ENCODE data around the gene TNNC2. TPM values are rescaled to one million over a fixed set of nuclear protein-coding genes. Genes with fewer than 3 reads are reported as not detected.

TNNC2 gene
- total RNA-seq, 2 experiments from 2014 or later: 1.2 to 1.5 TPM

DNA sequence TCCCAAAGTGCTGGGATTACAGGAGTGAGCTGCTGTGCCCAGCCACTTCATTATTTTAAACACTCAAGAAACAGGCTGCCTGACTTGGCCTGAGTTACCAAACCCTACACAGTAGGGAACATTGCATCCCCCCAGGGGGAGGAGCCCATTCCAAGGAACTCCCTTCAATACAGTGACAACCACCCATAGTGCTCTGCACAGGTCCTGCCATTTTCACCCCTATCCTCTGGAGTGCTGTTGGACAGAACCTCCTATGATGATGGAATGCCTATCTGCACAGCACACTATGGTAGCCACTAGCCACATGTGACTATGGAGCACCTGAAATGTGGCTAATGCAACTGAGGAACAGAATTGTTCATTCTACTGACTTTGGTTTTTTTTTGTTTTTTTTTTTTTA lies 18.3 kb upstream of the TNNC2 start:
- Mint-ChIP-seq H3K36me3 (ENCODE audit: low read depth) (peaks cover 78% of the 10 kb centered on the region), H3K27me3 (no peaks in the 10 kb centered on the region), H3K4me1 (ENCODE audit: low read depth) (no peaks in the 10 kb centered on the region), H3K27ac (no peak overlapping the region), H3K9me3 (no peaks in the 10 kb centered on the region), H3K4me3 (no peak overlapping the region)
- Histone ChIP-seq H3K9me3 (ENCODE audit: control insufficient read depth in 1 of 2, insufficient read depth in 1 of 2, low read length in 2 of 2) (no peaks in the 10 kb centered on the region), H3K36me3 (ENCODE audit: insufficient read depth, low read length) (peaks cover 65% of the 10 kb centered on the region), H3K4me1 (ENCODE audit: insufficient read depth, low read length) (no peaks in the 10 kb centered on the region), H3K4me3 (ENCODE audit: low read length) (no peak overlapping the region), H3K27ac (ENCODE audit: low read depth in 1 of 2, low read length in 2 of 2) (no peak overlapping the region), H3K27me3 (ENCODE audit: control insufficient read depth in 1 of 2, insufficient read depth in 2 of 2, low read length in 2 of 2) (no peaks in the 10 kb centered on the region)
- intact Hi-C loops (cut with DNase I, micrococcal nuclease): no loop called here
- TF ChIP-seq, protein P1, sequence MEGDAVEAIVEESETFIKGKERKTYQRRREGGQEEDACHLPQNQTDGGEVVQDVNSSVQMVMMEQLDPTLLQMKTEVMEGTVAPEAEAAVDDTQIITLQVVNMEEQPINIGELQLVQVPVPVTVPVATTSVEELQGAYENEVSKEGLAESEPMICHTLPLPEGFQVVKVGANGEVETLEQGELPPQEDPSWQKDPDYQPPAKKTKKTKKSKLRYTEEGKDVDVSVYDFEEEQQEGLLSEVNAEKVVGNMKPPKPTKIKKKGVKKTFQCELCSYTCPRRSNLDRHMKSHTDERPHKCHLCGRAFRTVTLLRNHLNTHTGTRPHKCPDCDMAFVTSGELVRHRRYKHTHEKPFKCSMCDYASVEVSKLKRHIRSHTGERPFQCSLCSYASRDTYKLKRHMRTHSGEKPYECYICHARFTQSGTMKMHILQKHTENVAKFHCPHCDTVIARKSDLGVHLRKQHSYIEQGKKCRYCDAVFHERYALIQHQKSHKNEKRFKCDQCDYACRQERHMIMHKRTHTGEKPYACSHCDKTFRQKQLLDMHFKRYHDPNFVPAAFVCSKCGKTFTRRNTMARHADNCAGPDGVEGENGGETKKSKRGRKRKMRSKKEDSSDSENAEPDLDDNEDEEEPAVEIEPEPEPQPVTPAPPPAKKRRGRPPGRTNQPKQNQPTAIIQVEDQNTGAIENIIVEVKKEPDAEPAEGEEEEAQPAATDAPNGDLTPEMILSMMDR (IDR thresholded peaks at IDR 0.05): no peak
- DNase-seq (no peak), ATAC-seq (ENCODE audit: poor library complexity) (no peak)
- ChIA-PET POLR2A (no interaction called here), CTCF (no interaction called here)

DNA sequence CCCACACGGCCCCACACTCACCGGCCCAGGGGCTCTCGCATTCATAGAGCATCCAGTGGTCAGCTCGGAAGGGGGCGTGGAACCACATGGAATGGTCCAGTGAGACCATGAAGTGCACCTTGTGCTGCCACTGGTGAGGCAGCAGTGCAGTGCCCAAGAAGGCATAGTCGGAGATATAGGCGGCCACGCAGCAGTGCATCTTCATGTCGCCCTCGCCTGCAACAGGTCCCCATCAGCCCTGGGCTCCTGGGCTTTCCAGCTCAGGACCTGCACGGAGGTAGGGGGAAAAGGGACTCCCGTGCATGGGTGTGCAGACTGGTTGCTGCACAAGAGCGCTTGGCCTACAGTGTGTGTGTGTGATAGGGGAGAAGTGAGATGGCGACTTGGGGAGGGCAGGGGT lies 16.4 kb upstream of the TNNC2 start:
- peaks cover 61% of the 10 kb centered on the region for H3K36me3 Mint-ChIP-seq (ENCODE audit: low read depth)
- H3K4me3 ChIP-seq (ENCODE audit: low read length): no peak overlapping the region
- ChIA-PET CTCF (no interaction called here), POLR2A (no interaction called here)
- no peak for DNase-seq
- H3K9me3 ChIP-seq (ENCODE audit: control insufficient read depth in 1 of 2, insufficient read depth in 1 of 2, low read length in 2 of 2): no peaks in the 10 kb centered on the region
- H3K27me3 Mint-ChIP-seq: no peaks in the 10 kb centered on the region
- TF ChIP-seq, protein P1 (IDR thresholded peaks at IDR 0.05): no peak
- no peaks in the 10 kb centered on the region for H3K9me3 Mint-ChIP-seq
- H3K4me1 ChIP-seq (ENCODE audit: insufficient read depth, low read length): no peaks in the 10 kb centered on the region
- H3K27ac Mint-ChIP-seq: no peak overlapping the region
- no peak overlapping the region for H3K4me3 Mint-ChIP-seq
- H3K4me1 Mint-ChIP-seq (ENCODE audit: low read depth): no peaks in the 10 kb centered on the region
- H3K36me3 ChIP-seq (ENCODE audit: insufficient read depth, low read length): peaks cover 60% of the 10 kb centered on the region
- intact Hi-C loops (cut with DNase I, micrococcal nuclease): no loop called here
- no peaks in the 10 kb centered on the region for H3K27me3 ChIP-seq (ENCODE audit: control insufficient read depth in 1 of 2, insufficient read depth in 2 of 2, low read length in 2 of 2)
- H3K27ac ChIP-seq (ENCODE audit: low read depth in 1 of 2, low read length in 2 of 2): no peak overlapping the region
- ATAC-seq (ENCODE audit: poor library complexity): no peak

DNA sequence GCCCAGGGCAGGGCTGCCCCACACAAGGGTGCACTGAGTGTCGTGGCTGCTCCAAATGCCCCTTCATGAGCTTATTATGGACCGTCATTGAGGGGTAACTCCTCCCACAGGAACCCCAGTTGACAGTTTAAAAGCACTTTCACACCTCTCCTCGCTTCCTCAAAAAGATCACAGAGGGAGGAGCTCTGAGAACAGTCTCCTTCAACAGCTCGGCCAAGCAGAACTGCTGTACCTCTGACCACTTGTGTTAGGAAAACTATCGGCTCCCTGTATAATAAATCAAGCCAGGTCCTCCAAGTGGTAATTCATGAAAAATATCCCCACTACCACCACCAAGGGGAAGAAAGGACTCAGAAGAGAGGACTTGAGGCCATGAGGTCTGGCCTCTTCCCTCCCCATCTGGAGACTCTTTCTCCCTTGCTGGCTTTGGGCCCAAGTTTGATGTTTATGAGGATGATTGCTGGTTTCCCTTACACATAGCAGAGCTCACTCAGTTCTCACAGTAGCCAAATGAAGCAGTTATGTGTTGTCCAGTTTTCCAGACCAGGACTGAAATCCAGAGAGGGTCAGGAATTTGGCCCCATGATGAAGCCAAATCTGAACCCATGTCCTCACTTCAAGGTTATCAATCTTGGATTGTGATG lies 15.2 kb upstream of the TNNC2 start:
- DNase-seq (peak in 1 of 14 experiments; percentile 6), ATAC-seq (ENCODE audit: poor library complexity) (no peak)
- H3K36me3 Mint-ChIP-seq (ENCODE audit: low read depth): peaks cover 49% of the 10 kb centered on the region
- H3K9me3 Mint-ChIP-seq: no peaks in the 10 kb centered on the region
- POLR2A ChIA-PET: interaction anchor here (1.2 kb wide), 1 partner anchor 92 kb away, joined by 3 read pairs; the partner anchor contains the start of gene PCIF1
- TF ChIP-seq, protein P1 (IDR thresholded peaks at IDR 0.05): no peak
- Histone ChIP-seq H3K36me3 (ENCODE audit: insufficient read depth, low read length) (peaks cover 51% of the 10 kb centered on the region), H3K27ac (ENCODE audit: low read depth in 1 of 2, low read length in 2 of 2) (no peak overlapping the region), H3K4me1 (ENCODE audit: insufficient read depth, low read length) (no peaks in the 10 kb centered on the region), H3K9me3 (ENCODE audit: control insufficient read depth in 1 of 2, insufficient read depth in 1 of 2, low read length in 2 of 2) (no peaks in the 10 kb centered on the region), H3K27me3 (ENCODE audit: control insufficient read depth in 1 of 2, insufficient read depth in 2 of 2, low read length in 2 of 2) (no peaks in the 10 kb centered on the region), H3K4me3 (ENCODE audit: low read length) (no peak overlapping the region)
- no peaks in the 10 kb centered on the region for H3K4me1 Mint-ChIP-seq (ENCODE audit: low read depth)
- H3K27me3 Mint-ChIP-seq: no peaks in the 10 kb centered on the region
- no peak overlapping the region for H3K27ac Mint-ChIP-seq
- H3K4me3 Mint-ChIP-seq: no peak overlapping the region
- CTCF ChIA-PET: interaction anchor here (0.6 to 1.3 kb wide), 2 partner anchors 43 to 1156 kb away, joined by 3 read pairs; no protein-coding TSS in a partner anchor
- intact Hi-C loops (cut with DNase I, micrococcal nuclease): no loop called here

Measured in CD4-positive, alpha-beta T cell (primary cell).